HepG2 (cell line): ENCODE measurements around the gene A3GALT2. TPM values are rescaled to one million over a fixed set of nuclear protein-coding genes. Genes with fewer than 3 reads are reported as not detected.

ENCODE experiments used
- ETS1 ChIP-seq: sonication (generic); formaldehyde crosslinking; IDR thresholded peaks from 2 replicates; pipeline ENCODE4 v1.4.0; 2020; ENCODE audit warnings: missing genetic modification reagents
- GMEB2 ChIP-seq: IDR thresholded peaks from 2 replicates; pipeline ENCODE4 v1.6.1; 2016; ENCODE audit warnings: missing biosample characterization, missing genetic modification reagents, low read depth
- NFKB2 ChIP-seq: sonication (generic); formaldehyde crosslinking; IDR thresholded peaks from 2 replicates; pipeline ENCODE4 v1.4.0; 2020; ENCODE audit warnings: missing genetic modification reagents, borderline replicate concordance
- NR2F1 ChIP-seq, 2 experiments: fragments of 450-650 bp in 1 of 2; formaldehyde crosslinking in 1 of 2; IDR thresholded peaks; 2 replicates each; pipeline versions ENCODE4 v1.5.0 to v1.6.1; 2016 to 2020; ENCODE audit warnings: mild to moderate bottlenecking in 1 of 2, missing compliant biosample characterization in 1 of 2, missing genetic modification reagents in 1 of 2, moderate library complexity in 1 of 2
- SCMH1 ChIP-seq: sonication (generic); formaldehyde crosslinking; IDR thresholded peaks from 2 replicates; pipeline ENCODE4 v1.9.0; 2021; ENCODE audit warnings: missing genetic modification reagents, mild to moderate bottlenecking, borderline replicate concordance
- ZNF276 ChIP-seq: sonication (generic); formaldehyde crosslinking; IDR thresholded peaks from 2 replicates; pipeline ENCODE4 v1.4.0; 2020; ENCODE audit warnings: mild to moderate bottlenecking, low read depth, missing genetic modification reagents
- ZNF407 ChIP-seq: sonication (generic); formaldehyde crosslinking; IDR thresholded peaks from one replicate; pipeline ENCODE4 v1.5.1; 2020; ENCODE audit warnings: mild to moderate bottlenecking, missing genetic modification reagents; ENCODE audit errors: not compliant biosample characterization
- ZNF7 ChIP-seq: IDR thresholded peaks from 2 replicates; pipeline ENCODE4 v1.6.1; 2016; ENCODE audit warnings: missing biosample characterization, missing genetic modification reagents
- polyA plus RNA-seq, 8 experiments: library from polyadenylated mRNA; depleted of rRNA in 3 of 8; stranded (reverse) in 7 of 8; unstranded in 1 of 8; fragments of >200 nt; fragmentation: Illumina TruSeq in 4 of 8; extraction: Trizol in 4 of 8; gene quantifications; 2 replicates each; pipeline versions ENCODE4 v1.2.1 to v1.2.3, GENCODE V29; 2011 to 2016; ENCODE audit warnings: low read depth in 4 of 8, missing spikeins in 1 of 8, mixed read lengths in 1 of 8; ENCODE audit not compliant: insufficient read depth in 1 of 8
- total RNA-seq, 5 experiments: library from RNA; depleted of rRNA; stranded (reverse); fragments of >200 nt; fragmentation: Illumina TruSeq; extraction: Trizol; gene quantifications; 2 replicates each; pipeline ENCODE4 v1.2.3, GENCODE V29; 2016; ENCODE audit warnings: low read depth in 1 of 5
- TF ChIP-seq, protein P1 (sequence below): sonication (generic); formaldehyde crosslinking; conservative IDR thresholded peaks from 2 replicates; pipeline ENCODE4 v1.5.0; 2020; ENCODE audit warnings: missing genetic modification reagents

The A3GALT2 gene
- total and polyA plus RNA-seq, 2 of the 13 experiments (the other 11 are each of a cell fraction or from before 2014, with no cell fraction given), result not detected

DNA sequence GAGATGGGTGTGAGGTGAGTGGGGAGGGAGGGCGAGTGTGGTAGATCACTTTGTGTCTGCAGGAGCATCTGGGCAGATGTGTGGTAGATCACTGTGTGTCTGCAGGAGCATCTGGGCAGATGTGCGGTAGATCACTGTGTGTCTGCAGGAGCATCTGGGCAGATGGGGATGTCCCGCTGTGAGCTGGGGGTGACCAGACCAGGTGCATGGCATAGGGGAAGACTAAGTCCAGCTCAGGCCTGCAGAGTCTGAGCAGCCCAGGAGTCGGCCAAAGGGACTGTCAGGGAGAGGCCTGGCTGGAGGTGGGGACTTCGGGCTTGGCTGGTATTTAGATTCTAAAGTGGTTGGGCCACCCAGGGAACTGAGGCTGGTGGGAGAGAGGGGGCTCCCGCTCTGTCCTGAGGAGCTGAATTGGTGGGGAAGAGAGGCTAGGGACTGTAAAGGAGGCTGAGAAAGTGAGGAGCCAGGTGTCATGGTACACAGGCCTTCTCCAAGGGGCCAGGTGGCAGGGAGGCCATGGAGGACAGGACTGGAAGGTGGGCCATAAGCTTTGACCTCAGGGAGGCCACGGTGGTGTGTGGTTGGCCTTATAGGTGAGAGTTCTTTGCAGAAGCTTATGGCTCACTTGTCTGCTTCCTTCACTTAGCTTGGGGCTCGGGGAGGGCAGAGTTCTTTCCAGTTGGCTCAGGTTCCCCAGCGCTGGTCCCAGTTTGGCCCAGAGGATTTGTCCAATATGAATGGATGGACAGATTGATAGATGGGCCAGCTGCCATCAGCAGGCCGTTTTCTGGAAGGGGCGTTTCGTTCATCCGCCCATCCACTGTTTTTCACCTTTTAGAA lies 49.0 kb downstream of the A3GALT2 start (continued):
- no peak for TF ChIP-seq ZNF407 (CRISPR knock-in tag)
- TF ChIP-seq, protein P1, sequence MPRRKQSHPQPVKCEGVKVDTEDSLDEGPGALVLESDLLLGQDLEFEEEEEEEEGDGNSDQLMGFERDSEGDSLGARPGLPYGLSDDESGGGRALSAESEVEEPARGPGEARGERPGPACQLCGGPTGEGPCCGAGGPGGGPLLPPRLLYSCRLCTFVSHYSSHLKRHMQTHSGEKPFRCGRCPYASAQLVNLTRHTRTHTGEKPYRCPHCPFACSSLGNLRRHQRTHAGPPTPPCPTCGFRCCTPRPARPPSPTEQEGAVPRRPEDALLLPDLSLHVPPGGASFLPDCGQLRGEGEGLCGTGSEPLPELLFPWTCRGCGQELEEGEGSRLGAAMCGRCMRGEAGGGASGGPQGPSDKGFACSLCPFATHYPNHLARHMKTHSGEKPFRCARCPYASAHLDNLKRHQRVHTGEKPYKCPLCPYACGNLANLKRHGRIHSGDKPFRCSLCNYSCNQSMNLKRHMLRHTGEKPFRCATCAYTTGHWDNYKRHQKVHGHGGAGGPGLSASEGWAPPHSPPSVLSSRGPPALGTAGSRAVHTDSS (CRISPR knock-in tag), result no peak
- TF ChIP-seq NR2F1 (CRISPR knock-in tag; IDR thresholded peaks at IDR 0.05), result no peak
- TF ChIP-seq ZNF276 (CRISPR knock-in tag), result no peak
- TF ChIP-seq GMEB2 (CRISPR knock-in tag), result no peak
- TF ChIP-seq ETS1 (CRISPR knock-in tag), result no peak
- TF ChIP-seq ZNF7, result no peak
- no peak for TF ChIP-seq NFKB2 (CRISPR knock-in tag)
- TF ChIP-seq SCMH1 (CRISPR knock-in tag), result no peak
